ENCODE data around the gene ABHD15. TPM values are rescaled to one million over a fixed set of nuclear protein-coding genes. Genes with fewer than 3 reads are reported as not detected.
A peak's percentile ranks its signal among the peaks of the same experiment; 100 is the strongest.

Gene ABHD15
- polyA plus RNA-seq, 1 experiment: 5.8 TPM

DNA sequence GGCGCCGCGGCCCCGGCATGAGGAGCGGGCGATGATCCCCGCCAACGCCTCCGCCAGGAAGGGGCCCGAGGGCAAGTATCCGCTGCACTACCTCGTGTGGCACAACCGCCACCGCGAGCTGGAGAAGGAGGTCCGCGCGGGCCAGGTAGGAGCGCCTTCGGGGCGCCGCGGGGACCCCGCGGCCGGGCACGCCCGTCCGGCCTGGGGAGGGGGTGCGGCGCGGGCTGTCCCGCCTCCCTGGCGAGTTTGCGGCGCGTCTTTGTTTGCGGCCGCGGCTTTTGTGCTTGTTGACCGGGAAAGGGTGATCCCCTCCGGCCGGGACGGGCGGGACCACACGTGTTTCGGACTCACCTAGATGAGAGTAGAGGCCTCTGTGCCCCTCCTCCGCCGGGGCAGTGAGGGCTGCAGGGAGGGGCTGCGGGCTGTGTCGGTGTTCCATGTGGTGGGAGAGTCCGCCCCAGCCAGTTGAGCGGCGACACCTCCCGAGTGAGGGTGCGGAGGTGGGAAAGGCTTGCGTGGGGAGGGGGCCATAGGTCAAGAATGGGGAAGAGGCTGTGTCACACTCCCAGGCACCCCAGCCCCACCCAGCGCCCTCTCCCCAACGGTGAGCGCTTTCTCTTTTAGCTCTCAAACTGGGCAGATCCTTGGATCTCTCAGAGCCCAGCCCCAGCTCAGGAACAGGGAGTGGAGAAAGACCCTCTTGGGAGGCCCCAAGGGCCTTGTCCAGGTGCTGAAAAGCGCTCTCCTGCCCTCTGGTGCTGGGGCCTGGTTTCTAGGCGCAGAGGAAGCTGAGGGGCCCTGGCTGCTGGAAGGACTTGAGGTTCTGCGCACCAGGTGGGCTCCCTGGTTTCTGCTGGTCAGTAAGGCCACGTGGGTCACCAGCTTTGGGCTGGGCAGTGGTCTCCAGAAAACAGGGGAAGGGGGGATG lies 27.0 kb upstream of the ABHD15 start:
- no peak for DNase-seq (ENCODE audit: low read depth)
- POLR2A ChIA-PET: no interaction called here
- no peaks in the 10 kb centered on the region for H3K36me3 ChIP-seq (ENCODE audit: control insufficient read depth, insufficient read depth, low read length)

DNA sequence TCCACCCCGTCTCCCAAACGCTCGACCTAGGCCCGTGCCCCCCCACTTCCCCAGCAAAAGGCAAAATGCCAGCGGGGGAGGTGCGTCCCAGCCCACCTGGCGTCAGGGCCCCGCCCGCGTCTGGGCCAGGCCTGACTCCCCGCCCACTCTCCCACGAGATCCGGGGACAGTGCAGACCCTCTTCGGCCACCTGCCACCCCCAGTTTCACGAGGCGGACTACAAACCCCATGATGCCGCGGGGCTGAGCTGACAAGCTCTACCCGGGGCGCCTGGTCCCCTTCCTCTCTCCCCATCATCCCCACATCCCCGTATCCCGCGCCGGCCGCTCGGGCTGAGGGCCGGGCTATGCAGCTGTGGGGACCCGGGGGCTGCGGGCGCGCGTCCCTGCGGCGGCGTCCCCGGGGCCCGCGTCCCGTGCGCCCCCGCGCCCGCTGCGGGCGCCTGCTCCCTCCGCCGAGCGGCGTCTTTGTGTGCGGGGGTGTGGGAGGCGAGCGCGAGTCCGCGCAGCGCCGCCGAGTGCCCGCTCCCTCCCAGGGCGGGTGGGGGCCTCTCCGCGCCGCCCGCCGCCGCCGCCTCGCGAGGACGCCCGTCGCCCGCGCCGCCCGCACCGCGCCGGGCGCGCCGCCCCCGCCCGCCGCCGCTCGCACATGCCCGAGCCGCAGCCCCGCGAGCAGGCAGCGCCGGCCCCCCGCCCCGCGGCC lies 26.2 kb upstream of the ABHD15 start, which contains the start of gene ANKRD13B:
Gene ANKRD13B, plus strand, starts transcription at position 283 of the 702 bp plus-strand sequence. CDS start 490 bp downstream, outside the sequence.
- no peak for DNase-seq (ENCODE audit: low read depth)
- H3K36me3 ChIP-seq (ENCODE audit: control insufficient read depth, insufficient read depth, low read length): no peaks in the 10 kb centered on the region
- H3K4me3 ChIP-seq (ENCODE audit: low read depth, low read length): peak within 1 kb of the TSS; percentile 59
- CTCF ChIA-PET: interaction anchor here (1.1 to 4.7 kb wide), 11 partner anchors 12 to 413 kb away, joined by 3 to 61 read pairs (median 5); no protein-coding TSS in a partner anchor
- POLR2A ChIA-PET: no interaction called here
- H3K27me3 ChIP-seq (ENCODE audit: control insufficient read depth, insufficient read depth, low read length): no peaks in the 10 kb centered on the region
- no peak for TF ChIP-seq CTCF (IDR thresholded peaks at IDR 0.05; ENCODE audit: insufficient read depth, low read depth, low read length)

More for the DNA sequence above, 27.0 kb upstream of the ABHD15 start:
- H3K27me3 ChIP-seq (ENCODE audit: control insufficient read depth, insufficient read depth, low read length): no peaks in the 10 kb centered on the region
- CTCF ChIA-PET: interaction anchor here (0.5 to 4.7 kb wide), 6 partner anchors 12 to 427 kb away, joined by 3 to 61 read pairs (median 12); no protein-coding TSS in a partner anchor
- H3K4me3 ChIP-seq (ENCODE audit: low read depth, low read length): peak overlapping the region; percentile 59
- peak; percentile 10; the same call in 1 of the 2 replicates for TF ChIP-seq CTCF (IDR thresholded peaks at IDR 0.05; ENCODE audit: insufficient read depth, low read depth, low read length)

DNA sequence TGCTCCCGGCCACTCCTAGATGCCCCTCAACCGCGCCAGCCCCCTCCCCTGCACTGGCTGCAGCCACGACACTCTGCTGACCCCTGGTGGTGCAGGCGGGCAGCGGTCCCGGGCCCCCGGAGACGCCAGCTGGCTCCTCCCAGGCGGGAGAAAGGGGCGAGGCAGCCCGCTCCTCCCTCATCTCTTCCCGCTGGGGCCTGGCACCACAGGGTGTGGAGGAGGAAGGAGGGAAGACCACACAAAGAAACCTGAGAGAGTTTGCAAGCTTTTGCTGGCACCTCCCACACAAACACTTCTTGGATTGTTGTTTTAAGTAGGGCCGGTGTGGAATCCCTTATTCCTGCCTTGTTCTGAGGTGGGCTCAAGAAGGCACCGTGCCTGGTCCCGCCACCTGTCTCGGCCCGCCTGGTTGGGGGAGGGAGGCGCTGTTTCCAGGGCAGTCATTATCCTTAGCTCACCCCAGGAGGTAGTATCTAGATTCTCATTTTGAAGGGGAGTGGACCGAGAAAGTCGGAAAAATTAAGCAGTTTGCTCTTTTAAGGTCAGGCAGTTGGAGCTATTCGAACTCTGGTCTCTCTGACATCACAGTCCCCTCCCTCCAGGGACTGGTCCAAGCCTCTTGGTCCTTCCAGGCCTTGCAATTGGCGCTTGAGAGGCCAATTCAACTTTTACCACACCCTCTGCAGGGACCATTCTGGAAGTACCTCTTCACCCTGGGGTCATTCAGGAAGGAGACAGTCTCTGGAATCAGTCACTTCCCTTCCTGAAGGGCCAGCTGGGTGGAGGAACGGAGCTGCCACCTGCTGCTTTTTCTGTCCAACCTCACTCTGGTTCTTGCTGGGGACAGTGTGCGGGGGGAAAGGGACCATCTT lies 25.1 kb upstream of the ABHD15 start:
- Histone ChIP-seq H3K36me3 (ENCODE audit: control insufficient read depth, insufficient read depth, low read length) (peaks cover 1% of the 10 kb centered on the region; the same call in 1 of the 2 replicates), H3K4me3 (ENCODE audit: low read depth, low read length) (no peak overlapping the region), H3K27me3 (ENCODE audit: control insufficient read depth, insufficient read depth, low read length) (no peaks in the 10 kb centered on the region)
- no peak for DNase-seq (ENCODE audit: low read depth)
- TF ChIP-seq CTCF (IDR thresholded peaks at IDR 0.05; ENCODE audit: insufficient read depth, low read depth, low read length): peak; percentile 99
- CTCF ChIA-PET: interaction anchor here (0.6 to 4.7 kb wide), 25 partner anchors 11 to 468 kb away, joined by 3 to 61 read pairs (median 4); partner anchors contain the start of genes ABHD15 and TP53I13
- POLR2A ChIA-PET: no interaction called here

GRCh38 chr17:29591146-29591736 lies 24.4 kb upstream of the ABHD15 start:
- H3K36me3 ChIP-seq (ENCODE audit: control insufficient read depth, insufficient read depth, low read length): peaks cover 3% of the 10 kb centered on the region
- POLR2A ChIA-PET: interaction anchor here (0.7 kb wide), 1 partner anchor 217 kb away, joined by 5 read pairs; no protein-coding TSS in a partner anchor
- H3K27me3 ChIP-seq (ENCODE audit: control insufficient read depth, insufficient read depth, low read length): no peaks in the 10 kb centered on the region
- CTCF ChIA-PET: interaction anchor here (0.6 to 4.7 kb wide), 23 partner anchors 9 to 467 kb away, joined by 3 to 61 read pairs (median 4); partner anchors contain the start of genes ABHD15 and TP53I13
- TF ChIP-seq CTCF (IDR thresholded peaks at IDR 0.05; ENCODE audit: insufficient read depth, low read depth, low read length): no peak
- H3K4me3 ChIP-seq (ENCODE audit: low read depth, low read length): 0 out of 2 replicates have a peak overlapping the region, but pooled peaks have one; percentile 10
- DNase-seq (ENCODE audit: low read depth): no peak

Data from BJ (cell line).